ENCODE measurements around the gene NAT9.

The NAT9 gene

GRCh38 chr17:74807441-74807840 lies 31.3 kb upstream of the NAT9 start:
- no peak overlapping the region for H3K4me3 ChIP-seq (ENCODE audit: low read length)
- DNase-seq (ENCODE audit: low read depth, low spot score): no peak

- no peak for DNase-seq (ENCODE audit: low read depth, low spot score)
- H3K4me3 ChIP-seq (ENCODE audit: low read length): no peak overlapping the region
Observed at GRCh38 chr17:74806334-74806733, 30.2 kb upstream of the NAT9 start.

GRCh38 chr17:74805591-74805991 lies 29.4 kb upstream of the NAT9 start:
- no peak for DNase-seq (ENCODE audit: low read depth, low spot score)
- no peak overlapping the region for H3K4me3 ChIP-seq (ENCODE audit: low read length)

GRCh38 chr17:74804683-74805082 lies 28.5 kb upstream of the NAT9 start:
- DNase-seq (ENCODE audit: low read depth, low spot score): no peak
- H3K4me3 ChIP-seq (ENCODE audit: low read length): no peak overlapping the region

GRCh38 chr17:74803971-74804370 lies 27.8 kb upstream of the NAT9 start:
- H3K4me3 ChIP-seq (ENCODE audit: low read length): no peak overlapping the region
- no peak for DNase-seq (ENCODE audit: low read depth, low spot score)

GRCh38 chr17:74803388-74803930 lies 27.3 kb upstream of the NAT9 start:
- DNase-seq (ENCODE audit: low read depth, low spot score): no peak
- H3K4me3 ChIP-seq (ENCODE audit: low read length): no peak overlapping the region

GRCh38 chr17:74801896-74802295 lies 25.8 kb upstream of the NAT9 start:
- no peak for DNase-seq (ENCODE audit: low read depth, low spot score)
- H3K4me3 ChIP-seq (ENCODE audit: low read length): no peak overlapping the region

- no peak overlapping the region for H3K4me3 ChIP-seq (ENCODE audit: low read length)
- no peak for DNase-seq (ENCODE audit: low read depth, low spot score)
Observed at GRCh38 chr17:74800531-74800930, 24.4 kb upstream of the NAT9 start.

GRCh38 chr17:74799097-74799496 lies 23.0 kb upstream of the NAT9 start:
- H3K4me3 ChIP-seq (ENCODE audit: low read length): no peak overlapping the region
- DNase-seq (ENCODE audit: low read depth, low spot score): no peak

- DNase-seq (ENCODE audit: low read depth, low spot score): no peak
- no peak overlapping the region for H3K4me3 ChIP-seq (ENCODE audit: low read length)
Observed at GRCh38 chr17:74798239-74798707, 22.1 kb upstream of the NAT9 start.

- no peak overlapping the region for H3K4me3 ChIP-seq (ENCODE audit: low read length)
- DNase-seq (ENCODE audit: low read depth, low spot score): no peak
Observed at GRCh38 chr17:74797824-74798223, 21.7 kb upstream of the NAT9 start.

GRCh38 chr17:74796866-74797265 lies 20.7 kb upstream of the NAT9 start:
- no peak overlapping the region for H3K4me3 ChIP-seq (ENCODE audit: low read length)
- no peak for DNase-seq (ENCODE audit: low read depth, low spot score)

GRCh38 chr17:74796211-74796610 lies 20.1 kb upstream of the NAT9 start:
- no peak for DNase-seq (ENCODE audit: low read depth, low spot score)
- no peak overlapping the region for H3K4me3 ChIP-seq (ENCODE audit: low read length)

GRCh38 chr17:74795327-74796020 lies 19.3 kb upstream of the NAT9 start:
- H3K4me3 ChIP-seq (ENCODE audit: low read length): no peak overlapping the region
- DNase-seq (ENCODE audit: low read depth, low spot score): no peak

GRCh38 chr17:74792586-74793105 lies 16.5 kb upstream of the NAT9 start:
- no peak overlapping the region for H3K4me3 ChIP-seq (ENCODE audit: low read length)
- no peak for DNase-seq (ENCODE audit: low read depth, low spot score)

GRCh38 chr17:74790161-74791058 lies 14.3 kb upstream of the NAT9 start:
- peak; percentile 39 for DNase-seq (ENCODE audit: low read depth, low spot score)

GRCh38 chr17:74786431-74787055 lies 10.4 kb upstream of the NAT9 start:
- no peak overlapping the region for H3K4me3 ChIP-seq (ENCODE audit: low read length)
- DNase-seq (ENCODE audit: low read depth, low spot score): no peak

More at GRCh38 chr17:74790161-74791058, 14.3 kb upstream of the NAT9 start:
- H3K4me3 ChIP-seq (ENCODE audit: low read length): no peak overlapping the region

GRCh38 chr17:74785981-74786360 lies 9.8 kb upstream of the NAT9 start:
- no peak overlapping the region for H3K4me3 ChIP-seq (ENCODE audit: low read length)

More at GRCh38 chr17:74785981-74786360, 9.8 kb upstream of the NAT9 start:
- no peak for DNase-seq (ENCODE audit: low read depth, low spot score)

Data from Jurkat, Clone E6-1 (cell line).